HG03064 (cell line): ENCODE data around the gene PRICKLE1.

Source experiments
- ATAC-seq: cut with Tn5 transposase; IDR thresholded peaks from one replicate; pipeline ENCODE4 v1.9.1; 2021; ENCODE audit warnings: low read depth; ENCODE audit not compliant: unreplicated experiment

The PRICKLE1 gene

GRCh38 chr12:42498549-42499247 lies 90.8 kb downstream of the PRICKLE1 start:
- no peak for ATAC-seq

GRCh38 chr12:42496886-42497285 lies 92.7 kb downstream of the PRICKLE1 start:
- no peak for ATAC-seq

- ATAC-seq, result no peak
These were observed 94.3 kb downstream of the PRICKLE1 start for GRCh38 chr12:42495244-42495643.

GRCh38 chr12:42492267-42492666 lies 97.3 kb downstream of the PRICKLE1 start:
- no peak for ATAC-seq

- no peak for ATAC-seq
These were observed 99.2 kb downstream of the PRICKLE1 start for GRCh38 chr12:42490261-42490842.

GRCh38 chr12:42486407-42486806 lies 103.1 kb downstream of the PRICKLE1 start:
- ATAC-seq, result no peak

GRCh38 chr12:42485823-42486222 lies 103.7 kb downstream of the PRICKLE1 start:
- ATAC-seq, result no peak

GRCh38 chr12:42484996-42485395 lies 104.5 kb downstream of the PRICKLE1 start:
- no peak for ATAC-seq

- ATAC-seq, result peak; percentile 26
These were observed 106.1 kb downstream of the PRICKLE1 start for GRCh38 chr12:42483521-42483790.

GRCh38 chr12:42482748-42483520 lies 106.6 kb downstream of the PRICKLE1 start:
- ATAC-seq, result peak; percentile 70

GRCh38 chr12:42482041-42482747 lies 107.4 kb downstream of the PRICKLE1 start:
- ATAC-seq, result no peak

GRCh38 chr12:42481368-42481767 lies 108.2 kb downstream of the PRICKLE1 start:
- no peak for ATAC-seq

- no peak for ATAC-seq
These were observed 111.6 kb downstream of the PRICKLE1 start for GRCh38 chr12:42477941-42478340.

GRCh38 chr12:42475106-42475505 lies 114.4 kb downstream of the PRICKLE1 start:
- no peak for ATAC-seq

GRCh38 chr12:42474391-42474790 lies 115.2 kb downstream of the PRICKLE1 start:
- no peak for ATAC-seq

GRCh38 chr12:42473561-42473960 lies 116.0 kb downstream of the PRICKLE1 start:
- ATAC-seq, result no peak

- no peak for ATAC-seq
These were observed 116.4 kb downstream of the PRICKLE1 start for GRCh38 chr12:42473130-42473529.

GRCh38 chr12:42472376-42472775 lies 117.2 kb downstream of the PRICKLE1 start:
- ATAC-seq, result no peak

- ATAC-seq, result peak; percentile 97
These were observed 120.0 kb downstream of the PRICKLE1 start for GRCh38 chr12:42469355-42470175.

GRCh38 chr12:42468921-42469320 lies 120.6 kb downstream of the PRICKLE1 start:
- peak; percentile 5 for ATAC-seq
